ENCODE data around the gene PYGM.
A peak's percentile ranks its signal among the peaks of the same experiment; 100 is the strongest.

The PYGM gene

GRCh38 chr11:64765291-64765850 lies 5.6 kb upstream of the PYGM start:
- no peak overlapping the region for H3K9ac ChIP-seq
- no peak for TF ChIP-seq CTCF (IDR thresholded peaks at IDR 0.05)

GRCh38 chr11:64764753-64765152 lies 5.0 kb upstream of the PYGM start:
- no peak overlapping the region for H3K9ac ChIP-seq
- H3K4me2 ChIP-seq (ENCODE audit: low read length) = no peak overlapping the region
- peaks cover 15% of the 10 kb centered on the region for H3K4me1 ChIP-seq
- no peak overlapping the region for H3K27ac ChIP-seq
- peaks cover 12% of the 10 kb centered on the region for H3K79me2 ChIP-seq
- H2AFZ ChIP-seq = no peak overlapping the region
- H3K27me3 ChIP-seq (ENCODE audit: control insufficient read depth, insufficient read depth, low read length) = no peaks in the 10 kb centered on the region
- no peak overlapping the region for H3K4me3 ChIP-seq (ENCODE audit: low read depth, low read length)
- H3K9me3 ChIP-seq (ENCODE audit: control insufficient read depth, low read length) = no peaks in the 10 kb centered on the region
- no peaks in the 10 kb centered on the region for H3K36me3 ChIP-seq (ENCODE audit: control insufficient read depth, insufficient read depth, low read length)
- no peak for TF ChIP-seq CTCF (IDR thresholded peaks at IDR 0.05)

More at GRCh38 chr11:64765291-64765850, 5.6 kb upstream of the PYGM start:
- H3K36me3 ChIP-seq (ENCODE audit: control insufficient read depth, insufficient read depth, low read length) = no peaks in the 10 kb centered on the region
- peaks cover 18% of the 10 kb centered on the region for H3K79me2 ChIP-seq
- no peak overlapping the region for H3K4me2 ChIP-seq (ENCODE audit: low read length)
- H3K4me3 ChIP-seq (ENCODE audit: low read depth, low read length) = no peak overlapping the region
- no peaks in the 10 kb centered on the region for H3K9me3 ChIP-seq (ENCODE audit: control insufficient read depth, low read length)
- no peak overlapping the region for H2AFZ ChIP-seq
- H3K27ac ChIP-seq = no peak overlapping the region
- H3K27me3 ChIP-seq (ENCODE audit: control insufficient read depth, insufficient read depth, low read length) = no peaks in the 10 kb centered on the region
- H3K4me1 ChIP-seq = peaks cover 15% of the 10 kb centered on the region

GRCh38 chr11:64764040-64764611 lies 4.4 kb upstream of the PYGM start:
- H3K27ac ChIP-seq = peak overlapping the region; percentile 66
- no peaks in the 10 kb centered on the region for H3K27me3 ChIP-seq (ENCODE audit: control insufficient read depth, insufficient read depth, low read length)
- H2AFZ ChIP-seq = no peak overlapping the region
- no peak overlapping the region for H3K9ac ChIP-seq
- H3K4me2 ChIP-seq (ENCODE audit: low read length) = no peak overlapping the region
- H3K9me3 ChIP-seq (ENCODE audit: control insufficient read depth, low read length) = no peaks in the 10 kb centered on the region
- peaks cover 15% of the 10 kb centered on the region for H3K4me1 ChIP-seq
- no peaks in the 10 kb centered on the region for H3K36me3 ChIP-seq (ENCODE audit: control insufficient read depth, insufficient read depth, low read length)
- H3K79me2 ChIP-seq = peaks cover 8% of the 10 kb centered on the region
- TF ChIP-seq CTCF (IDR thresholded peaks at IDR 0.05) = no peak
- H3K4me3 ChIP-seq (ENCODE audit: low read depth, low read length) = no peak overlapping the region

- peaks cover 8% of the 10 kb centered on the region for H3K79me2 ChIP-seq
- H3K36me3 ChIP-seq (ENCODE audit: control insufficient read depth, insufficient read depth, low read length) = no peaks in the 10 kb centered on the region
- no peaks in the 10 kb centered on the region for H3K9me3 ChIP-seq (ENCODE audit: control insufficient read depth, low read length)
- no peak overlapping the region for H3K4me3 ChIP-seq (ENCODE audit: low read depth, low read length)
- H3K4me1 ChIP-seq = peaks cover 15% of the 10 kb centered on the region
- no peak for TF ChIP-seq CTCF (IDR thresholded peaks at IDR 0.05)
- H2AFZ ChIP-seq = no peak overlapping the region
- H3K27ac ChIP-seq = peak overlapping the region; percentile 66
- no peak overlapping the region for H3K9ac ChIP-seq
- H3K27me3 ChIP-seq (ENCODE audit: control insufficient read depth, insufficient read depth, low read length) = no peaks in the 10 kb centered on the region
- H3K4me2 ChIP-seq (ENCODE audit: low read length) = no peak overlapping the region
Measured at GRCh38 chr11:64763526-64764039, 3.8 kb upstream of the PYGM start.
